HG03097 (cell line): ENCODE measurements around the gene CACNA1E.

Source experiments
- ATAC-seq: cut with Tn5 transposase; IDR thresholded peaks from one replicate; pipeline ENCODE4 v1.9.1; 2021; ENCODE audit not compliant: unreplicated experiment, low FRiP score

The CACNA1E gene

DNA sequence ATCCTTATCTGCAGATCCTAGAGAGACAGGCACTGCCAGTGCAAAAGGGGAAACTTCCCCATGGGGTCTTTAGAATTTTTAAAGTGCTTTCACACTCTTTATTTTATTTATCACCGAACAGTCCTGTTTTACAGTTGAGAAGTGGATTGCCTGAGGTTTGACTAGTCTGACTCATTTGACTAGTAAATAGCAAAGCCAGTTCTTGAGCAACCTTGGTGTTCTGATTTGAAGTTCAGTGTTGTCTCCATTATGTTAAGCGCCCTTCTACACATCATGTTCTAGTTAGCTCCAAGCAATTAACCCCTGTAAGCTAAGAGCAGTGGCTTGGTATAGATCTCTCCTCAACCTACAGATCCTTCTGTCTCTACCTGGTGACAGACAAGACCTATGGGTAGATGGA is 262.9 kb downstream of the CACNA1E start:
- no peak for ATAC-seq

DNA sequence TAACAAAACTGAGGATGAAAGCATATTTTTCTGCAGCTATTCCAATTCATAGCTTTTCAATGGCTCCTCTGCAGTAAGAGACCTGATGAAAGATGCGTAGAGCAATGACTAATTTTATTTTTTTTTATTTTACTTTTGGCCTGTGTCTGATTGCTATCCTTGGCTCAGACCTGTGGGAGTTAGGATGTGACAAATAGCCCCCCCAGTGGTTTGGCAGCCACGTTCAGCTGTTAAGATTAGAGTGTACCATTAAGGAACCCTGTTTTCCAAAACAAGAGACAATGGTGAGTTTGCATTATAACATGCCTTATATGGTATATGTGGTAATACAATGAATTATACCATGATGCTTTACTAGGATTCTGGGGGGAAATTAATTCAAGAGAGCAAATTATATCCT is 264.7 kb downstream of the CACNA1E start:
- no peak for ATAC-seq

GRCh38 chr1:181754103-181754502 is 270.8 kb downstream of the CACNA1E start:
- no peak for ATAC-seq

- ATAC-seq: no peak
These were observed 276.2 kb downstream of the CACNA1E start for GRCh38 chr1:181759481-181759880.

DNA sequence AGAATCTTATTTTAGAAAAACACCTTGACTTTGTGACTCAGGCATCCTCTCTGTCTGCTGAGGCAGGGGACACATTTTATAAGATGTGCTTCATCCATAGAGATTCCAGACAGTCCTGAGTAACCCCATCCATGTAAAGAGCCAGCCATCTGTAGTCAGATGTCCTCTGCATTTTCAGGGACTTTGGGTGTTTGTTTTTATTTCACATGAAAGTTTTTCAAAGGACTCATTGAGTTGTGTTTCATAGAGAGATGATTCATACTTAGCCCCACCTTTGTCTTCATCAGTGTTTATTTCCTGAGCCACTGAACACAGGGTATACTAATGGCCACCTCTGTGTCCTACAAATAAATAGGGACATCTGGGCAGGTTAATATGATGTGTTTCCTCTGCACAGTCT is 280.4 kb downstream of the CACNA1E start:
- no peak for ATAC-seq

DNA sequence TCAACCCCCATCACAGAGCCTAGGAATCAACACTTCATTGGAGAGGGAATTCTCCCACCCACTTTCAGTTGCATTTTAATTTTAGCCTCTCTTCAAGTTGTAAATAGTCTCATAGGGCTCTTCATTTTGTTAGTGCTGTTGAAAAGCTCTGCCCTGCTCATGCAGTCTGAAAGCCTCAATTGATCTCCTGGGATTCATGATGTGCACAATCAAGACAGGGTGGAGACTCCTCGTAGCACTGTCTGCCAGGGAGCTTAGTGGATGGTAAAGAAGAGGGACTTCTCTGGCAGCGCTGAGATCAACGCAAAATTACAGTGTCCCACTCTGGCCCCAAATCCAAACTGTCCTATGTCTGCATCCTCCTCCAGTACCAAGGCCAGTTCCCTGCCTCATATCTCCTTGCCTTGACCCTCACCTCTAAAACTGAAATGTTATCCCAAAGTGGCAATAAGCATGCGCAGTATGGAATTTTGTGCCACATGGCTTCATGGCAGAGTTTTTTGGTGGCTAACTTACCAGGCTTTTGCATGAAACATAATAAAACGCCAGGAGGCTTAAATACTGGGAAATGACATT is 282.2 kb downstream of the CACNA1E start:
- no peak for ATAC-seq

- no peak for ATAC-seq
These were observed 283.8 kb downstream of the CACNA1E start for GRCh38 chr1:181767001-181767708.

GRCh38 chr1:181768211-181768929 is 285.1 kb downstream of the CACNA1E start:
- no peak for ATAC-seq

GRCh38 chr1:181768930-181769280 is 285.6 kb downstream of the CACNA1E start:
- no peak for ATAC-seq

DNA sequence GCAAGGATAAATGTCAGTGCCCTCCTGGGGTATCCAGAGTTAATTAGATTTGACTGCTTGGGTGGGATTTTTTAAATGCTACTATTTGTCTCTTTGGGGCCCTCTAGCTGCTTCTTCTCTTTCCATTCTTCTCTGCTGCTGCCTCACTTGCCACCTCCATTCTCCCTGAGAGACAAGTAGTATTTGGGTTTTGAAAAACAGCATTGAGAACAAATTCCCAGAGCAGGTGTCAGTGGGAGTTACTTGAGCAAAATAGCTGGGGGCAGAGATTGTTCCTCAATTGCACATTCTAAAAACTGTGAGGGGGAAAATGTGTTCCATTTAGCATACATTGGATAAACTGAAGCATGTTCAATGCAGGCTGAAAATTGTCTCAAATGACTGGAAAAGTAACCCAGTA is 286.5 kb downstream of the CACNA1E start:
- no peak for ATAC-seq

- ATAC-seq: no peak
These were observed 289.4 kb downstream of the CACNA1E start for GRCh38 chr1:181772714-181773113.

GRCh38 chr1:181776044-181776443 is 292.7 kb downstream of the CACNA1E start:
- no peak for ATAC-seq

- no peak for ATAC-seq
These were observed 294.0 kb downstream of the CACNA1E start for GRCh38 chr1:181777286-181777685.

- no peak for ATAC-seq
These were observed 294.5 kb downstream of the CACNA1E start for GRCh38 chr1:181777812-181778211.

DNA sequence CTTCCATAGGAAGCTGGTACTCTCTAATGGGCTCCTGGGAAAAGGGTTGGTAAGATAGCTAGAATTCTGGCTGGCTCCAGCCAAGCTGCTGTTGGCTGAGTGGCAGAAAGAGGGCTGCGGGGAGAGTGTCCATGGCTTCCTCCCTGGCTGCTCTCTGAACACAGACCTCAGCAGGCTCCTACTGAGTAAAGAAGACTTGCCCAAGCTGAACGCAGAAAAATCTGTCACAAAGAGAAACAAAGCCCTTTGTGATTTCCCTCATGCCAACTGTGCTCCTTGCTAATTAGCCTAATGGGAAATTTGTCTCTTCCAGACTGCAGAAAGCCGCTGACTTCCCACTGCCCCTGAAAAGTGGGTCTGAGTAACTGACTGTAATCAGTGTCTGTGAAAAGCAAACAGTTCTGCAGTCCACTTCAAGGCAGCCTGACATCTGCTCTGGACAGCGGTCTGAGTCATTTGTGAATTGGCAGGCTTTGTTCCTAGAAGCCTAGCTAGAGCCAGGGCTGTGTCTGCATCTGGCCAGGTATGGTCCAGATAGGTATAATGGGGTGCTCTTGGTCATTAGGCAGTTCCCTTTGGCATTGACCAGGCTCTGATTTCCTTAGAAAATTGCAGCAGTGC is 295.4 kb downstream of the CACNA1E start:
- ATAC-seq: no peak

DNA sequence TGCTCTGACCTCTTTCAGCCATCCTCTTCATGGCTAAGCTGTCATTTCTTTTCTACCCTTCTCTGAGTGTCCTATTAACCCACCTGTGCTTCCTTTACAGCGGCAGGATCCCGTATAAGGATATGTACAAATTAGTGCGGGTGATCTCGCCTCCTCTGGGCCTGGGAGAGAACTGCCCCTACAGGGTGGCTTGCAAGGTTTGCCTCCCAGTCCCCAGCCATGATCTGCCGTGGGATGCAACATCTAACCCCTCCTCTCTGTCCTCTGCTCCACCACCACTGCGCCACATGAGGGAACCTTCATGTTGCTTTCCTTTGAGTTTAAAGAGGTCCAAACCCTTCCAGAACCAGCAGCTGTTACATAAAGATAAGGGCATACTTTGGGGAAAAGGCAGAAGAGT is 296.0 kb downstream of the CACNA1E start:
- ATAC-seq: no peak

GRCh38 chr1:181783208-181783607 is 299.9 kb downstream of the CACNA1E start:
- no peak for ATAC-seq

GRCh38 chr1:181784039-181784683 is 300.8 kb downstream of the CACNA1E start:
- ATAC-seq: no peak

DNA sequence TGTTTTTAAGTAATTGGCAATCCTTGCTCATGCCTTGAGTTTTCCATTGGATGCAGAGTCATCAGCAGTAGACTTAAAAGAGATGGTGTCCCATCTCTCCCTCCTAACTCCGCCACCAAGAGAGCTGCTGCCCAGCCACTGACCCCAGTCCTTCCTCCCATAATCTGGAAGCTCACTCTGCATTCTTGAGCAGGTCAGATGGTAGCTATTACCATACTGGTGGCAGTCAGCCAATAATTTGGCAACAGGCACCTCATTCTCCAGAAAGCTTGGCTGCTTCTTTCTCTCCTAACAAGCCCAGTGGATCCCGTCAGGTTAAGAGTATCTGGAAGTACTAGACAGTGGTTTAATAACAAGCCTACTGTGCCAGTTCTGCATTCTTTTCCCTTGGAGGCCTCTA is 306.1 kb downstream of the CACNA1E start:
- no peak for ATAC-seq

DNA sequence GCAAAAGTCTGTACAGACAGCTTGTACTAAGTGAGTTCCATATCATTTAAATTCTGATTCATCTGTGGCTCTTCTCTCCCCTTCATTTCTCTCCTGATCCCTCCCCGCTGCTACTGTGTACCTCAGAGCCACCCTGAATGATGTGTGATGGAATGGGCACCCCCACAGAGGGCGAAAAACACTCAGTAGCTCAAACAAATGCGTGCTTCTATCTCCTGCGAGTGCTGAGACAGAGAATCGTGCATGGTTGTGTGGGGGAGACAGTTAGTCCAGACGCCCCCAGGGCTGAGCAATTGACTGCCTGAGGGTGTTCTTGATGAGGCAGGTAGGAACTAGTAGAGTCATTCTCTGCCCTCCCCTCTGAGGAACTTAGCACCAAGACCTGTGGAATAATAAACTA is 308.4 kb downstream of the CACNA1E start:
- ATAC-seq: no peak

- ATAC-seq: no peak
These were observed 310.5 kb downstream of the CACNA1E start for GRCh38 chr1:181793831-181794230.
